T47D (cell line): ENCODE data around the gene PLXND1.

ENCODE experiments used
- DNase-seq, 2 experiments: peaks; one replicate each; pipeline versions ENCODE4 v3.0.0 to v3.0.0-alpha.2; 2011 to 2012; ENCODE audit warnings: low read depth in 1 of 2, low spot score in 1 of 2
- JUND ChIP-seq: IDR thresholded peaks from 2 replicates; pipeline ENCODE4 v1.6.1; 2012; ENCODE audit warnings: low read depth
- in situ Hi-C: cut with HindIII; loops from 2 replicates; pipeline ENCODE4 v1.10.0; 2016; ENCODE audit warnings: low sequenced_read_pairs, low pct_unique_long_range_greater_than_20kb

The PLXND1 gene

GRCh38 chr3:129506231-129506742 lies 100.2 kb downstream of the PLXND1 start:
- in situ Hi-C loops, result no loop called here
- peak; percentile 82; the same call in 1 of the 2 replicates for TF ChIP-seq JUND
- DNase-seq, result peak in 1 of 2 experiments; percentile 96

- in situ Hi-C loops, result no loop called here
- DNase-seq, result no peak
- no peak for TF ChIP-seq JUND
Observed at GRCh38 chr3:129505341-129505740, 101.1 kb downstream of the PLXND1 start.
